ENCODE data around the gene VTI1A.

- no peak for TF ChIP-seq CTCF (conservative IDR thresholded peaks at IDR 0.05 in 1 of 2, IDR thresholded peaks at IDR 0.05 in 1 of 2; ENCODE audit: extremely low read depth in 1 of 2, insufficient read depth in 1 of 2, low read depth in 1 of 2, low read length in 2 of 2)
- TF ChIP-seq EZH2 (IDR thresholded peaks at IDR 0.05; ENCODE audit: borderline replicate concordance, low read length): no peak
Observed at GRCh38 chr10:112484399-112484798, 37.4 kb downstream of the VTI1A start.
